Measurements from ENCODE around the gene FNTB. TPM values are rescaled to one million over a fixed set of nuclear protein-coding genes. Genes with fewer than 3 reads are reported as not detected.

Gene FNTB
- total RNA-seq, 2 donors from 2014 or later = 23.5 to 46.2 TPM

DNA sequence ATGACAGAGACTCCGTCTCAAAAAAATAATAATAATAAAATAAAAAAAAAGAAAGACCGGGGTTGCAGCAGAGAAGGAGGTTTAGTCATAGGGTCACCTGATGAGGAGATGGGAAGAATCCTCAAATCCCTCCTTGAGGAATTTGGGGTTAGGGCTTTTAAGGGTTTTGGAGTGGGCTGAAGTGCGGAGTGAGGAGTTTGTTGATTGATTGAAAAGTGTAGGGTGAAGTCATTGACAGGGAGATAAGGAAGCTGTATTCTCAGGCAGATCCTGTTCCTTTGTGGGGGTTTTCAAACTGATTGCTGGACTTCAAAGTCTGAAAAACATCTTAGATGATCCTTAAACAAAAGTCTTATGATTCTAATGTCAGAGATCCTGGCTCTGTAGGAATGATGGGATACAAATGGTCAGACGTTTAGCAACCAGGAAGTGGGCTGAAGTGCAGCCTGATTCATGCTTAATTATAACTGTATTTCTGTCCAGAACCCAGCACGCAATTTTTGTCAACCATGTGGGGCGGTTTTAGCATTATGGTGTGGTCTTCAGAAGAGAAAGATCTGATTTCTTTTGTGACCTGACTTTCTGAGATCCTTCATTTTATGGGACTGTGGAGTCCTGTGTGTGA, 16.0 kb downstream of the FNTB start:
- intact Hi-C loops (cut with DNase I) = no loop called here
- WGBS = 82% methylated on average over 6 of the region's 6 CpGs
- TF ChIP-seq POLR2AphosphoS5 (IDR thresholded peaks at IDR 0.05) = no peak
- TF ChIP-seq, protein P1, sequence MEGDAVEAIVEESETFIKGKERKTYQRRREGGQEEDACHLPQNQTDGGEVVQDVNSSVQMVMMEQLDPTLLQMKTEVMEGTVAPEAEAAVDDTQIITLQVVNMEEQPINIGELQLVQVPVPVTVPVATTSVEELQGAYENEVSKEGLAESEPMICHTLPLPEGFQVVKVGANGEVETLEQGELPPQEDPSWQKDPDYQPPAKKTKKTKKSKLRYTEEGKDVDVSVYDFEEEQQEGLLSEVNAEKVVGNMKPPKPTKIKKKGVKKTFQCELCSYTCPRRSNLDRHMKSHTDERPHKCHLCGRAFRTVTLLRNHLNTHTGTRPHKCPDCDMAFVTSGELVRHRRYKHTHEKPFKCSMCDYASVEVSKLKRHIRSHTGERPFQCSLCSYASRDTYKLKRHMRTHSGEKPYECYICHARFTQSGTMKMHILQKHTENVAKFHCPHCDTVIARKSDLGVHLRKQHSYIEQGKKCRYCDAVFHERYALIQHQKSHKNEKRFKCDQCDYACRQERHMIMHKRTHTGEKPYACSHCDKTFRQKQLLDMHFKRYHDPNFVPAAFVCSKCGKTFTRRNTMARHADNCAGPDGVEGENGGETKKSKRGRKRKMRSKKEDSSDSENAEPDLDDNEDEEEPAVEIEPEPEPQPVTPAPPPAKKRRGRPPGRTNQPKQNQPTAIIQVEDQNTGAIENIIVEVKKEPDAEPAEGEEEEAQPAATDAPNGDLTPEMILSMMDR (IDR thresholded peaks at IDR 0.05) = no peak
- no peak for TF ChIP-seq POLR2A (IDR thresholded peaks at IDR 0.05)
- peaks cover 2% of the 10 kb centered on the region for H3K4me1 ChIP-seq (replicated peaks)
- no peaks in the 10 kb centered on the region for H3K9me3 ChIP-seq
- H3K4me3 ChIP-seq = no peak overlapping the region
- no peaks in the 10 kb centered on the region for H3K36me3 ChIP-seq
- H3K27ac ChIP-seq = no peak overlapping the region
- H3K27me3 ChIP-seq (replicated peaks; ENCODE audit: insufficient read depth) = no peaks in the 10 kb centered on the region
- DNase-seq (ENCODE audit: low spot score) = no peak

DNA sequence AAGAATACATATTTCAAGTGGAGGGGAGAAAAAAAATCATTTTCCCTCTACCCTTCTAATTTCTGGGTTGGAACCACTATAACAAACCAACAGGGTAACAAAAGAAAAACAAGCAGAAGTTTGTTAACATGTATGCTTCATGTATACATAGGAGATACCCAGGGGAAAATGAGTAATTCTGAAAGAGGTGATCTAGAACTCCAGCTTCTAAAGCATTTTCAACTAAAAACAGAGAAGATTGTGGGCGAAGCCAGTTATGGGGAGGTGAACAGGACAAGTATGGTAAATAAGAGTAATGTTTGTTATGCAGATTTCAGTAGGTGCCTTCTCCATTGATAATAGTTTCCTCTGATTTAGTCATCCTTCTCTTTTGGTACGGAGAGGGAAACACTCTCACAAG, 16.7 kb downstream of the FNTB start:
- no peaks in the 10 kb centered on the region for H3K4me1 ChIP-seq (replicated peaks)
- no peaks in the 10 kb centered on the region for H3K9me3 ChIP-seq
- 95% methylated on average over 2 of the region's 2 CpGs for WGBS
- H3K4me3 ChIP-seq = no peak overlapping the region
- no peak overlapping the region for H3K27ac ChIP-seq
- intact Hi-C loops (cut with DNase I) = no loop called here
- TF ChIP-seq POLR2A (IDR thresholded peaks at IDR 0.05) (no peak), POLR2AphosphoS5 (IDR thresholded peaks at IDR 0.05) (no peak)
- TF ChIP-seq, protein P1 (IDR thresholded peaks at IDR 0.05) = no peak
- H3K27me3 ChIP-seq (replicated peaks; ENCODE audit: insufficient read depth) = no peaks in the 10 kb centered on the region
- DNase-seq (ENCODE audit: low spot score) = no peak
- H3K36me3 ChIP-seq = no peaks in the 10 kb centered on the region

DNA sequence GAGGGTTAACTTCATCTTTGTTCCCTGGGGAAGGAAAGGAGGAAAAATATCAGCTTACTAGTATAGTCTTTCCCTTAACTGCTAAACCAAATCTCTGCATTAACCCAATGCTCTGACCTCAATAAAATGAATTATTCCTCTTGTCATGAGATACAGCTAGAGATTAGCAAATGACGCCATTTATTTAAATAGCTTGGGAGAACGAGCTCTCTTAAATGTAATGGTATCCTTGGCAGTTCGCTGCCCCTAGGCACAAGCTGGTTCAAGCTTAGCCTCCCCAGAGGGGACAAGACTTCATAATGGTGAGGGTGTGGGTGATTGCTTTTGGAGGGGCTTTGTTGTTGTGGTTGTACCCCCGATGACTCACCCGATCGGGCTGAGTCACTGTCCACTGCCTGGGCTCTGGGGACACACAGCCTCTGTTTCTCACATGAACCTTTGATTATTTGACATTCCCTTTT, 19.6 kb downstream of the FNTB start:
- H3K9me3 ChIP-seq = no peaks in the 10 kb centered on the region
- no peak overlapping the region for H3K27ac ChIP-seq
- H3K4me3 ChIP-seq = no peak overlapping the region
- 66% methylated on average over 6 of the region's 6 CpGs for WGBS
- intact Hi-C loops (cut with DNase I) = no loop called here
- DNase-seq (ENCODE audit: low spot score) = no peak
- TF ChIP-seq, protein P1 (IDR thresholded peaks at IDR 0.05) = no peak
- TF ChIP-seq POLR2A (IDR thresholded peaks at IDR 0.05) (no peak), POLR2AphosphoS5 (IDR thresholded peaks at IDR 0.05) (no peak)
- no peaks in the 10 kb centered on the region for H3K36me3 ChIP-seq
- H3K27me3 ChIP-seq (replicated peaks; ENCODE audit: insufficient read depth) = no peaks in the 10 kb centered on the region
- H3K4me1 ChIP-seq (replicated peaks) = no peaks in the 10 kb centered on the region

DNA sequence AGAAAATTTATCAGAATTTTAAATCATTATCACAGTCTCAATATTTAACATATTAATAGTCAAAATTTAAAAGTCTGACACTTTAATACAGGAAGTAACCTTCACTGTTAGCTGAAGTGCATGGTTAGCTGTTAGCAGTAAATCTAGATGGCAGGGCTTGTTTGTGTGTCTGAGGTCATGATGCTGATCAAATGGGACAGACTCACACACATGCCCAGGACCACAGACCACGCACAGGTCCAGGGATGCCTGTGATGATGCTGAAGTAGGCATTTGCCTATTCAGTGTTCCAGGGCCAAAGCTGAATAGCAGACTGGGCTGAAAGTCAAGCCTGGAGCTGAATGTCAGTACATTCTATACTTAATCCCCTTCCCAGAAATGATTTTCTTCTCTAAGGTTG, 20.5 kb downstream of the FNTB start:
- no peaks in the 10 kb centered on the region for H3K36me3 ChIP-seq
- DNase-seq (ENCODE audit: low spot score) = no peak
- H3K4me3 ChIP-seq = no peak overlapping the region

More for the DNA sequence above, 20.5 kb downstream of the FNTB start:
- Histone ChIP-seq H3K27me3 (replicated peaks; ENCODE audit: insufficient read depth) (no peaks in the 10 kb centered on the region), H3K27ac (no peak overlapping the region), H3K4me1 (replicated peaks) (no peaks in the 10 kb centered on the region), H3K9me3 (no peaks in the 10 kb centered on the region)
- TF ChIP-seq POLR2AphosphoS5 (IDR thresholded peaks at IDR 0.05) (no peak), POLR2A (IDR thresholded peaks at IDR 0.05) (no peak)
- TF ChIP-seq, protein P1 (IDR thresholded peaks at IDR 0.05) = no peak
- 88% methylated on average over 1 of the region's 1 CpG for WGBS
- intact Hi-C loops (cut with DNase I) = no loop called here
